Mesenchymal stem cell (in vitro differentiated cells and primary cell): ENCODE data around the gene IMP4.

Source experiments
- DNase-seq: peaks from one replicate; pipeline ENCODE4 v3.0.0-alpha.2; 2013
- H2AFZ ChIP-seq: one replicate; pipeline ENCODE4 v1.6.1; 2013; ENCODE audit warnings: low read depth, mild to moderate bottlenecking, control low read depth, inconsistent platforms, low read length, moderate library complexity
- H2AK5ac ChIP-seq: 2 replicates; pipeline ENCODE4 v1.6.1; 2013; ENCODE audit warnings: low read length, moderate library complexity, mild to moderate bottlenecking, inconsistent platforms; ENCODE audit not compliant: severe bottlenecking
- H2BK120ac ChIP-seq: one replicate; pipeline ENCODE4 v1.6.1; 2013; ENCODE audit warnings: low read depth, mild to moderate bottlenecking, inconsistent platforms, low read length, moderate library complexity
- H2BK12ac ChIP-seq, 2 experiments: one replicate each; pipeline ENCODE4 v1.6.1; 2013; ENCODE audit warnings: inconsistent platforms in 2 of 2, low read length in 2 of 2, mild to moderate bottlenecking in 2 of 2, moderate library complexity in 2 of 2, control low read depth in 1 of 2
- H2BK15ac ChIP-seq: one replicate; pipeline ENCODE4 v1.6.1; 2013; ENCODE audit warnings: mild to moderate bottlenecking, low read depth, inconsistent platforms; ENCODE audit not compliant: poor library complexity, severe bottlenecking
- H2BK5ac ChIP-seq: 2 replicates; pipeline ENCODE4 v1.6.1; 2013; ENCODE audit warnings: low read depth, mild to moderate bottlenecking, low read length, control low read depth, inconsistent platforms; ENCODE audit not compliant: poor library complexity, severe bottlenecking
- H3K14ac ChIP-seq, 2 experiments: one replicate each; pipeline ENCODE4 v1.6.1; 2013; ENCODE audit warnings: inconsistent platforms in 2 of 2, low read length in 2 of 2, control low read depth in 1 of 2, mild to moderate bottlenecking in 1 of 2, moderate library complexity in 1 of 2
- H3K18ac ChIP-seq, 2 experiments: one replicate each; pipeline ENCODE4 v1.6.1; 2013; ENCODE audit warnings: inconsistent platforms in 2 of 2, low read length in 2 of 2, control low read depth in 1 of 2, low read depth in 1 of 2, mild to moderate bottlenecking in 1 of 2
- H3K23ac ChIP-seq, 2 experiments: one replicate each; pipeline ENCODE4 v1.6.1; 2013; ENCODE audit warnings: inconsistent platforms in 2 of 2, low read length in 2 of 2, mild to moderate bottlenecking in 2 of 2, moderate library complexity in 2 of 2, control low read depth in 1 of 2
- H3K27ac ChIP-seq: 2 replicates; pipeline ENCODE4 v1.5.1; 2013; ENCODE audit warnings: mild to moderate bottlenecking, moderate library complexity, low read length, control low read depth, inconsistent platforms; ENCODE audit not compliant: poor library complexity, severe bottlenecking
- H3K27me3 ChIP-seq, 2 experiments: 2 replicates each; pipeline versions ENCODE4 v1.6.1 to v1.7.0; 2013; ENCODE audit warnings: low read length in 2 of 2, mild to moderate bottlenecking in 2 of 2, moderate library complexity in 2 of 2, control low read depth in 1 of 2, inconsistent platforms in 1 of 2; ENCODE audit not compliant: control insufficient read depth in 1 of 2, insufficient read depth in 1 of 2
- H3K36me3 ChIP-seq, 2 experiments: 2 replicates each; pipeline versions ENCODE4 v1.6.1 to v1.7.0; 2013; ENCODE audit warnings: low read length in 2 of 2, control low read depth in 1 of 2, inconsistent platforms in 1 of 2, low read depth in 1 of 2, mild to moderate bottlenecking in 1 of 2; ENCODE audit not compliant: insufficient read depth in 2 of 2, control insufficient read depth in 1 of 2
- H3K4ac ChIP-seq, 2 experiments: one replicate each; pipeline ENCODE4 v1.6.1; 2013; ENCODE audit warnings: inconsistent platforms in 2 of 2, low read length in 2 of 2, mild to moderate bottlenecking in 2 of 2, moderate library complexity in 2 of 2, control low read depth in 1 of 2, low read depth in 1 of 2
- H3K4me1 ChIP-seq: 2 replicates; pipeline ENCODE4 v1.6.1; 2013; ENCODE audit warnings: low read depth, low read length, control low read depth; ENCODE audit not compliant: control insufficient read depth, insufficient read depth
- H3K4me2 ChIP-seq: 2 replicates; pipeline ENCODE4 v1.6.1; 2013; ENCODE audit warnings: low read length, mild to moderate bottlenecking, inconsistent platforms; ENCODE audit not compliant: poor library complexity, severe bottlenecking
- H3K4me3 ChIP-seq, 2 experiments: 2 replicates each; pipeline versions ENCODE4 v1.5.1 to v1.7.0; 2013; ENCODE audit warnings: low read length in 2 of 2, mild to moderate bottlenecking in 2 of 2, control low read depth in 1 of 2, low read depth in 1 of 2; ENCODE audit not compliant: insufficient read depth in 1 of 2
- H3K79me1 ChIP-seq: replicated peaks from 2 replicates; pipeline ENCODE4 v1.6.1; 2013; ENCODE audit warnings: mild to moderate bottlenecking, control low read depth, low read length, inconsistent platforms; ENCODE audit not compliant: poor library complexity, severe bottlenecking
- H3K9ac ChIP-seq: 2 replicates; pipeline ENCODE4 v1.7.0; 2013; ENCODE audit warnings: mild to moderate bottlenecking, low read length, moderate library complexity
- H3K9me3 ChIP-seq: 2 replicates; pipeline ENCODE4 v1.7.0; 2013; ENCODE audit warnings: mild to moderate bottlenecking, low read length; ENCODE audit not compliant: control insufficient read depth
- H4K8ac ChIP-seq: one replicate; pipeline ENCODE4 v1.6.1; 2013; ENCODE audit warnings: inconsistent platforms, mild to moderate bottlenecking, low read length, moderate library complexity
- H4K91ac ChIP-seq: one replicate; pipeline ENCODE4 v1.6.1; 2013; ENCODE audit warnings: mild to moderate bottlenecking, low read length, inconsistent platforms
- WGBS: methylation state at CpG from one replicate; pipeline ENCODE4 v1.1.7; 2013; ENCODE audit warnings: mixed read lengths; 5-methylcytosine and 5-hydroxymethylcytosine counted together

The IMP4 gene

GRCh38 chr2:130352237-130352636 lies 9.5 kb downstream of the IMP4 start:
- Histone ChIP-seq H3K9me3 (no peaks in the 10 kb centered on the region), H3K4ac (no peak overlapping the region), H3K23ac (no peak overlapping the region), H2BK120ac (no peak overlapping the region), H2AK5ac (no peak overlapping the region), H3K79me1 (peaks cover 15% of the 10 kb centered on the region), H3K27me3 (no peaks in the 10 kb centered on the region), H2BK15ac (no peak overlapping the region), H3K27ac (no peak overlapping the region), H3K9ac (no peak overlapping the region), H2AFZ (no peak overlapping the region), H3K4me2 (no peak overlapping the region), H4K91ac (no peak overlapping the region), H3K4me3 (no peak overlapping the region), H3K4me1 (peaks cover 12% of the 10 kb centered on the region), H2BK12ac (no peak overlapping the region), H3K18ac (no peak overlapping the region), H2BK5ac (no peak overlapping the region), H4K8ac (no peak overlapping the region), H3K14ac (no peak overlapping the region), H3K36me3 (peaks cover 14 to 23% of the 10 kb centered on the region in 2 experiments)
- no peak for DNase-seq
- WGBS: 80% methylated on average over 6 of the region's 7 CpGs

GRCh38 chr2:130353291-130354138 lies 10.8 kb downstream of the IMP4 start:
- Histone ChIP-seq H3K36me3 (peaks cover 5 to 10% of the 10 kb centered on the region in 2 experiments), H3K23ac (no peak overlapping the region), H2AK5ac (no peak overlapping the region), H3K27ac (no peak overlapping the region), H2BK15ac (no peak overlapping the region), H3K4me3 (no peak overlapping the region), H3K9ac (no peak overlapping the region), H3K18ac (no peak overlapping the region), H4K91ac (peak overlapping the region; percentile 45), H3K4me2 (no peak overlapping the region), H2BK120ac (no peak overlapping the region), H2BK5ac (no peak overlapping the region), H3K14ac (no peak overlapping the region), H2AFZ (no peak overlapping the region), H3K4me1 (peaks cover 12% of the 10 kb centered on the region), H3K27me3 (no peaks in the 10 kb centered on the region), H2BK12ac (no peak overlapping the region), H4K8ac (no peak overlapping the region), H3K79me1 (peaks cover 15% of the 10 kb centered on the region), H3K9me3 (no peaks in the 10 kb centered on the region), H3K4ac (no peak overlapping the region)
- WGBS: 74% methylated on average over 6 of the region's 7 CpGs
- DNase-seq: peak; percentile 22

GRCh38 chr2:130354139-130354428 lies 11.4 kb downstream of the IMP4 start:
- H4K91ac ChIP-seq: peak overlapping the region; percentile 45

GRCh38 chr2:130355172-130355577 lies 12.5 kb downstream of the IMP4 start:
- Histone ChIP-seq H3K9ac (peak overlapping the region; percentile 77), H3K27ac (no peak overlapping the region), H2BK12ac (no peak overlapping the region), H3K27me3 (no peaks in the 10 kb centered on the region), H4K8ac (peak overlapping the region; percentile 79), H4K91ac (no peak overlapping the region), H3K4me1 (peaks cover 12% of the 10 kb centered on the region), H2BK15ac (no peak overlapping the region), H3K23ac (no peak overlapping the region), H3K9me3 (no peaks in the 10 kb centered on the region), H3K18ac (peak overlapping the region; percentile 76 to 83), H3K4ac (no peak overlapping the region), H3K79me1 (peaks cover 15% of the 10 kb centered on the region), H3K4me2 (peak overlapping the region; percentile 97), H2AFZ (peak overlapping the region; percentile 72), H3K4me3 (peak overlapping the region; percentile 74 to 84), H3K36me3 (no peaks in the 10 kb centered on the region), H3K14ac (peak overlapping the region in 1 of 2 experiments; percentile 30), H2AK5ac (no peak overlapping the region), H2BK5ac (no peak overlapping the region), H2BK120ac (peak overlapping the region; percentile 83)
- WGBS: 20% methylated on average over 21 of the region's 21 CpGs
- peak; percentile 25 for DNase-seq

More at GRCh38 chr2:130354139-130354428, 11.4 kb downstream of the IMP4 start:
- H3K9me3 ChIP-seq: no peaks in the 10 kb centered on the region
- no peak overlapping the region for H3K4ac ChIP-seq
- no peak overlapping the region for H2AFZ ChIP-seq
- no peak overlapping the region for H2BK12ac ChIP-seq
- H2AK5ac ChIP-seq: no peak overlapping the region
- no peak overlapping the region for H3K4me2 ChIP-seq
- DNase-seq: peak; percentile 34
- H3K9ac ChIP-seq: no peak overlapping the region
- no peak overlapping the region for H3K14ac ChIP-seq
- no peak overlapping the region for H4K8ac ChIP-seq
- H3K23ac ChIP-seq: no peak overlapping the region
- H2BK15ac ChIP-seq: no peak overlapping the region
- H3K4me3 ChIP-seq: no peak overlapping the region
- no peaks in the 10 kb centered on the region for H3K27me3 ChIP-seq
- peaks cover 0 to 5% of the 10 kb centered on the region in 2 experiments for H3K36me3 ChIP-seq
- H2BK120ac ChIP-seq: no peak overlapping the region
- H3K4me1 ChIP-seq: peaks cover 12% of the 10 kb centered on the region
- H3K79me1 ChIP-seq: peaks cover 15% of the 10 kb centered on the region
- 57% methylated on average over 1 of the region's 1 CpG for WGBS
- H2BK5ac ChIP-seq: no peak overlapping the region
- H3K18ac ChIP-seq: no peak overlapping the region
- no peak overlapping the region for H3K27ac ChIP-seq
